Globus pallidus (tissue), 1 donor: Measurements from ENCODE around the gene ARHGAP27.

Experiments
- DNase-seq: peaks from one replicate; pipeline ENCODE4 v3.0.0-alpha.2; 2015; ENCODE audit warnings: low spot score

ARHGAP27 gene

GRCh38 chr17:45430738-45431530 is 1.7 kb downstream of the ARHGAP27 start:
- DNase-seq = no peak

DNA sequence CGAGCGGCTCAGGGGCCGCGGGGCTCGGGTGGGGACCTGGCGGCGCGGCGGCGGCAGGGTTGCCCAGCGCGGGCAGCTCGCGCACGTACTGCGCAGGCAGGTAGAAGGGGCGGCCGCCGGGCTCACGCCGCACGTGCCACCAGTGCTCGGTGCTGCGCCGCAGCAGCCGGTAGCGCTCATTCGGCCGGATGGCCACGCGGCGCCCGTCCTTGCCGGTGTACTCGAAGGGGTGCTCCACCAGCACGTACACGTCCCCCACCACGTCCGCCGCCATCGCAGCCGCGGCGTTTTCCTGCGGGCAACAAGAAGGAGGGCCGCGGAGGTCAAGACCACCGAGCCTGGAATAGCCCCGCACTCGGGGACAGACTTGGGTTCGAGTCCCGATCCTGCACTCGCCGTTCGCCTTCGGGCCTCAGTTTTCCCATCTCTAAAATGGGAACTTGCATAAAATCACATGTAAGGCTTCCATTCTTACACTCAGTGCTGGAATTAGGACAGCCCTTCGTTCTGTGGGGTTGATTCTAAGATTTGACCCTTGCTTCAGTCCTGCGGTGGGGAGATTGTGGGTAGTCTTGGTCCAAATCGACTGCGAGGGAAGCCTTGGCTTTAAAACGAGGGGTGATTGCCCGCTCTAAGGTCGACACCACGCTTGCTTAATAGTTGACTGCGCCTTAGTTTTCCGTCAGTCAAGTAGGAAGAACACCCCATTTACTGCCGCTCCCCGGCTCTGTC is 2.5 kb downstream of the ARHGAP27 start:
- DNase-seq = no peak

- no peak for DNase-seq
These were observed 3.2 kb downstream of the ARHGAP27 start for GRCh38 chr17:45429339-45430005.

GRCh38 chr17:45428931-45429338 is 3.7 kb downstream of the ARHGAP27 start:
- peak; percentile 45 for DNase-seq

DNA sequence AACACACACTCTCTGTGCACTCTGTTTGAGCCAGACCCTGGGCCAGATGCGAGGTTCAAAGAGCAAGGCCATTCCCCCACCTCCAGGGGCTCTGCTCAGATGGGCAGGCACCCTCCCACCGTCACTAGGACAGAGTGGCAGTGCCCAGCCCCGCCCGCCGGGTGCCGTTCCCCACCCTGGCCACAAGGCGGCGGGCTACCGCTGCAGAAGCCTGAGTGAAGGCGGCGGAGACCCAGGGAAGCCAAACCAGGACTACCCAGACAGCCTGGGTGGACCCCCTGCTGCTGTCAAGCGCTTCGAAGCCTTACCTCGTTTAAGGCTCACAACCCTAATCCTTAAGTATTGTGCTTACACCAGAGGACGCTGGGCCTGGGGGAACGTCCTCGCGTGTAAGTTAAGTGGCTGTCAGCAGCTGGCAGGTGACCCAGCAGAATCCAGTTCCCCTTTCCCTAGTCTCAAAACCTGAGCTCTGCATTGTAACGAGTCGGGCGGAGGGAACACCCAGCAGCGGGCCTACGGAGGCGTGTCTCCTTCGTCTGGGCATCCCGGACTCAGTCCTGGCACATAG is 4.5 kb downstream of the ARHGAP27 start:
- DNase-seq = peak; percentile 47

- no peak for DNase-seq
These were observed 5.4 kb downstream of the ARHGAP27 start for GRCh38 chr17:45427181-45427835.

GRCh38 chr17:45426561-45426960 is 6.1 kb downstream of the ARHGAP27 start:
- no peak for DNase-seq

GRCh38 chr17:45425984-45426413 is 6.7 kb downstream of the ARHGAP27 start:
- no peak for DNase-seq

DNA sequence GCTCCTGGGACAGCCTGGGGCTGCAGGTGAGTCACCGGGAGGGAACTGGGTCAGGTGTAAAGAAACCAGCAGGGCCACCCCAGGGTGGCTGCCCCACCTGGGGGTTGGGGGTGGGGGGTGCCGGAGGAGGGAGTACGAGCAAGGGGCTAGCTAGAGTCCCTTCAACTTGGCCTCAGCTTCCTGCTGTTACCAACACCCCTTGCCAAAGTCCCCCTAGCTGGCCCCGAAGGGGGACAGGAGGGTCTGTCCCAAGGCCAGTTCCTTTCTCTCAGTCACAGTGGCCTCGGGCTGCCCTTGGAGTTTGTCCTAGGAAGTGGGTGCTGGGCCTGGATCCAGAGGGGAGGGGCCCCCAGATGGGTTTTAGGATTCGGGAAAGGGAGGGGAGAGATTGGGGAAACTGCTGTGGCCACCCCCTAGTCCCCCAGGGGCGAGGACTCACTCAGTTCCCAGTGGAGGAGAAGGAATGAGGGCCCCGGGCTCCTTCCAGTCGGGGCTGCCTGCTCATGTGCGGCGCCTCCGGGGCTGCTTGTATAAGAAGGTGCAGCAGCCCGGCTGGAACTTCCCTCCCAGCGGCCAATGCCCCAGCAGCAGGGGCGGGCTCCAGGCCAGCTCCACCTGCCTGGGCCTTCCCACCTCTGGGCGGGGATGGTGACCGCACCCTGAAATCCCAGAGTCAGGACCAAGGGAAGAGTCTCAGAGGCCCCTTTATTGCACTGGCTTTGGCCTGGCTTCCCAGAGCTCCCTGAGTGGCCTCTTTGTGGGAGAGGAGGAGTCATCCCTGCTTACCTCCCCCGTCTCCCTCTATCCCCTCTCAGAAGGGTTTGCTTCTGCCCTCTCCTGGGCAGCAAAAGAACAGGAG is 7.3 kb downstream of the ARHGAP27 start:
- DNase-seq = no peak

GRCh38 chr17:45424769-45425124 is 7.9 kb downstream of the ARHGAP27 start:
- no peak for DNase-seq

DNA sequence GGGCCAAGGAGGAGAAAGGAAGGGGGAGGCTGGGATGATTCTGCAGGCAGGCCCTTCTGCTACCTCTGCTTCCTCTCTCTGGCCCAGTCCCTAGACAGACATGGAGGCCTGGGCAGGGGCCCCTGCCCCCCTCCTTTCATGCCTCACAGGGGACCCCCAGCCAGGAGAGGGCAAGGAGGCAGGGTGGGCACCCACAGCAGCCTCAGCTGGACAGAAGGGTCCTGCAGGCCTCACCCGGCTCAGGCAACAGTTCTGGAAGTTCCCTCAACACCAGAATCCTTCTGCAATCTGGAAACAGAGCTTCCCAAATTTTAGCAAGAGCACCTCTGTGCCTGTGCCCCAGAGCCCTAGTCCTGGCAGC is 8.7 kb downstream of the ARHGAP27 start:
- DNase-seq = no peak

GRCh38 chr17:45423304-45423974 is 9.2 kb downstream of the ARHGAP27 start:
- DNase-seq = no peak

DNA sequence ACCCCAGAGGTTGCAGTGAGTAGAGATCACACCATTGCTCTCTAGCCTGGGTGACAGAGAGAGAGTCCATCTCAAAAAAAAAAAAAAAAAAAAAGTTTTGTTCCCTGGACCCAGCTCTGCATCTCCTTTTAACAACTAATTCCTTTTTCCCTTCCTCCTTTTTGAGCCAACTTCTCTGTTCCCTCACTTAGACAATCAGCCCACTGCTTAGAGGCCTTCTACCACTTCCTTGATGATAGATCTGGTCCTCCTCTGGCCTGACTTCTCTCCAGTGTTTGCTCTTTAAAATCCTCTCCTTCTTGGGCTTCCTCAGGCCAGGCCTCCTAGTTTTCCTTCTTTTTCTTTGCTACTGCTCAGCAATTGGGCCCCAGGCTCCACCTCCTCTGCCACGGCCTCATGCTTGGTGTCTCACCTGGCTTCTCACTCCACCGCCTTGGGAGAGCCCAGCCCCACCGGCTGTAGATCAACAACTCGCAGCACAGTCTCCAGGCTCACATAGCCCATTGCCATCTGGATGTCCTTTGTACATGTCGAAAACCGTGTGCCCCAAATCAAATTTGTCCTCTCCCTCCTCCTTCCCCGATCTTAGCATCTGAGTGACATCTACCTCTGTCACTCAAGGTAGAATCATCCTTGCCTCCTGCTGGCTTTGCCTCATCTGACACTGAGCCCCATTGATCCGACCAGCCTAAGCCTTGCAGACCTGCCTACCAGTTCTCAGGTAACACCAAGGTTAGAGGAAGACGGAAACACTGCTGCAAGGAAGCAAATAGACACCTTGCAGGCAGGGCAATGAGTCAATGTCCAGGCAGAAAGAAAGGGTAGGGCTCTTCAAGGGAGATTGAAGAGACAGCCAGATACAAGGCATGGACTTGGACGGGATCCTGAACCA is 17.4 kb downstream of the ARHGAP27 start:
- DNase-seq = peak; percentile 42

- peak; percentile 49 for DNase-seq
These were observed 19.2 kb downstream of the ARHGAP27 start for GRCh38 chr17:45413498-45413923.

- DNase-seq = no peak
These were observed 21.1 kb downstream of the ARHGAP27 start for GRCh38 chr17:45411348-45412105.

GRCh38 chr17:45410144-45411091 is 22.3 kb downstream of the ARHGAP27 start:
- peak; percentile 41 for DNase-seq

GRCh38 chr17:45409659-45410076 is 23.0 kb downstream of the ARHGAP27 start:
- no peak for DNase-seq
